WI38 (cell line): Measurements from ENCODE around the gene PRR35.
A peak's percentile ranks its signal among the peaks of the same experiment; 100 is the strongest.

Experiments used
- H3K4me3 ChIP-seq: 2 replicates; pipeline ENCODE4 v1.5.1; 2011; ENCODE audit warnings: low read depth, mild to moderate bottlenecking, control low read depth, low read length
- CTCF ChIP-seq: IDR thresholded peaks from 2 replicates; pipeline ENCODE4 v1.5.1; 2012; ENCODE audit warnings: low read depth, mild to moderate bottlenecking, control low read depth, low read length

Gene PRR35

GRCh38 chr16:591231-591630 lies 31.0 kb downstream of the PRR35 start:
- H3K4me3 ChIP-seq: peak overlapping the region; percentile 87

GRCh38 chr16:591892-592517 lies 31.8 kb downstream of the PRR35 start:
- H3K4me3 ChIP-seq: no peak overlapping the region
- no peak for TF ChIP-seq CTCF

More at GRCh38 chr16:591231-591630, 31.0 kb downstream of the PRR35 start:
- TF ChIP-seq CTCF: no peak

- TF ChIP-seq CTCF: no peak
- H3K4me3 ChIP-seq: no peak overlapping the region
Observed at GRCh38 chr16:592518-593306, 32.5 kb downstream of the PRR35 start.

- no peak overlapping the region for H3K4me3 ChIP-seq
- TF ChIP-seq CTCF: no peak
Observed at GRCh38 chr16:593406-593805, 33.2 kb downstream of the PRR35 start.

GRCh38 chr16:593807-594206 lies 33.6 kb downstream of the PRR35 start:
- TF ChIP-seq CTCF: no peak
- H3K4me3 ChIP-seq: no peak overlapping the region

GRCh38 chr16:595094-595528 lies 34.9 kb downstream of the PRR35 start:
- no peak for TF ChIP-seq CTCF
- no peak overlapping the region for H3K4me3 ChIP-seq

GRCh38 chr16:595942-596735 lies 35.9 kb downstream of the PRR35 start:
- no peak overlapping the region for H3K4me3 ChIP-seq
- TF ChIP-seq CTCF: no peak
